ENCODE results near the gene CD6.

DNA sequence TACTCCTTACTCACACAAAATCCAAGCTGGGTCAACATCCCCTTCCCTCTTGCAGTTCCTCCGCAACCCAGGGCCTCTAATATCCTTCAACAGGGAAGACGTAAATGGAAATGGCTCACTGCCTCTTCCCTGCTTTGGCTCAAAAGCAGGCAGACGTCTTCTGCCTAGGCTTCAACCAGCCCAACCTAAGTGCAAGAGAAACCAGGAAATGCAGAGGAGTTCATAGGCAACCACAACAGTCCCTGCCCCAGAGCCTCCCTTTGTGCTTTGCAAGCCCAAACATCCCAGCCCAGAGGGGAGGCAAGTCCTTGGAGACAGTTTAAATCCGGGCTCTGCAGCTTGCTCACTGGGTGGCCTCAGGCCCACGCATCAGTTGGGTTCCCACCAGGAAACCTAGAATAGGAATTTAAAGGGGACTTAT, 33.3 kb downstream of the CD6 start:
- TF ChIP-seq EZH2phosphoT487 (IDR thresholded peaks at IDR 0.05), result no peak
- TF ChIP-seq, protein P1, sequence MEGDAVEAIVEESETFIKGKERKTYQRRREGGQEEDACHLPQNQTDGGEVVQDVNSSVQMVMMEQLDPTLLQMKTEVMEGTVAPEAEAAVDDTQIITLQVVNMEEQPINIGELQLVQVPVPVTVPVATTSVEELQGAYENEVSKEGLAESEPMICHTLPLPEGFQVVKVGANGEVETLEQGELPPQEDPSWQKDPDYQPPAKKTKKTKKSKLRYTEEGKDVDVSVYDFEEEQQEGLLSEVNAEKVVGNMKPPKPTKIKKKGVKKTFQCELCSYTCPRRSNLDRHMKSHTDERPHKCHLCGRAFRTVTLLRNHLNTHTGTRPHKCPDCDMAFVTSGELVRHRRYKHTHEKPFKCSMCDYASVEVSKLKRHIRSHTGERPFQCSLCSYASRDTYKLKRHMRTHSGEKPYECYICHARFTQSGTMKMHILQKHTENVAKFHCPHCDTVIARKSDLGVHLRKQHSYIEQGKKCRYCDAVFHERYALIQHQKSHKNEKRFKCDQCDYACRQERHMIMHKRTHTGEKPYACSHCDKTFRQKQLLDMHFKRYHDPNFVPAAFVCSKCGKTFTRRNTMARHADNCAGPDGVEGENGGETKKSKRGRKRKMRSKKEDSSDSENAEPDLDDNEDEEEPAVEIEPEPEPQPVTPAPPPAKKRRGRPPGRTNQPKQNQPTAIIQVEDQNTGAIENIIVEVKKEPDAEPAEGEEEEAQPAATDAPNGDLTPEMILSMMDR (IDR thresholded peaks at IDR 0.05), result no peak
- TF ChIP-seq EZH2 (IDR thresholded peaks at IDR 0.05), result no peak
